Kidney (tissue), 14 donors: Measurements from ENCODE around the gene SCNN1B. TPM values are rescaled to one million over a fixed set of nuclear protein-coding genes. Genes with fewer than 3 reads are reported as not detected.
A peak's percentile ranks its signal among the peaks of the same experiment; 100 is the strongest.

Experiments used
- DNase-seq, 5 donors: peaks; one replicate each; pipeline ENCODE4 v3.0.0-alpha.2; 2013 to 2020
- FAIRE-seq: peaks from 2 replicates; lab custom pipeline; 2012; peaks lifted over from hg19 to GRCh38; lab: Jason Lieb, UNC
- H3K27ac ChIP-seq, 2 donors: one replicate each; pipeline ENCODE4 v1.7.0; 2013; ENCODE audit warnings: low read depth in 2 of 2, low read length in 2 of 2, inconsistent platforms in 1 of 2
- H3K27me3 ChIP-seq: one replicate; pipeline ENCODE4 v1.7.1; 2013; ENCODE audit warnings: low read length, inconsistent platforms; ENCODE audit not compliant: control insufficient read depth, insufficient read depth
- H3K36me3 ChIP-seq, 3 donors: one replicate each; pipeline versions ENCODE4 v1.7.0 to v1.7.1; 2013; ENCODE audit warnings: low read length in 3 of 3, control low read depth in 1 of 3, inconsistent platforms in 1 of 3; ENCODE audit not compliant: insufficient read depth in 3 of 3, control insufficient read depth in 2 of 3
- H3K4me1 ChIP-seq, 3 donors: one replicate each; pipeline versions ENCODE4 v1.7.0 to v1.7.1; 2013; ENCODE audit warnings: low read length in 3 of 3, inconsistent platforms in 1 of 3, low read depth in 1 of 3; ENCODE audit not compliant: control insufficient read depth in 2 of 3, insufficient read depth in 2 of 3
- H3K4me3 ChIP-seq, 3 donors: one replicate each; pipeline versions ENCODE4 v1.7.0 to v1.8.1; 2013; ENCODE audit warnings: low read length in 3 of 3, control low read depth in 1 of 3, inconsistent platforms in 1 of 3
- H3K9ac ChIP-seq, 3 donors: one replicate each; pipeline versions ENCODE4 v1.7.0 to v1.7.1; 2013; ENCODE audit warnings: low read length in 3 of 3, control low read depth in 1 of 3, inconsistent platforms in 1 of 3
- H3K9me3 ChIP-seq, 3 donors: one replicate each; pipeline versions ENCODE4 v1.7.0 to v1.7.1; 2013; ENCODE audit warnings: low read length in 3 of 3, control low read depth in 1 of 3, inconsistent platforms in 1 of 3; ENCODE audit not compliant: control insufficient read depth in 2 of 3, insufficient read depth in 1 of 3
- intact Hi-C: fragments of 100-400 bp; cut with DNase I; formaldehyde crosslinking; loops from one replicate; pipeline ENCODE4 v1.11.1; 2022
- polyA plus RNA-seq: library from polyadenylated mRNA; stranded (reverse); fragments of 350-450 nt; fragmentation: Illumina TruSeq; extraction: RNeasy Lipid Tissue Mini Kit (QIAGEN cat#74804); gene quantifications from one replicate; pipeline ENCODE4 v1.2.3, GENCODE V29; 2014; ENCODE audit warnings: low read depth, low replicate concordance; ENCODE audit not compliant: insufficient read depth
- total RNA-seq: library from RNA; stranded (reverse); fragmentation: NEBNext Ultra II Directional; extraction: Animal tissue kit (Norgen Biotek cat#: 25700); gene quantifications from one replicate; pipeline ENCODE4 v1.2.1, GENCODE V29; 2021
- TF ChIP-seq, protein P1 (sequence below): IDR thresholded peaks from 3 replicates; pipeline ENCODE4 v1.5.1; 2012; ENCODE audit warnings: mild to moderate bottlenecking, moderate library complexity, borderline replicate concordance; ENCODE audit not compliant: insufficient read depth; ENCODE audit errors: extremely low read depth
- donor health status: control.
- donor health status: control.
- donor health status: control.
- donor health status: control.
- donor health status: control.
- donor health status: DM: yes; HTN: yes; CAD: no.
- donor health status: Normal renal cell carcinoma (clear cell type).

The SCNN1B gene
- total and polyA plus RNA-seq, 2 donors from 2014 or later, result 7.8 to 62.9 TPM

DNA sequence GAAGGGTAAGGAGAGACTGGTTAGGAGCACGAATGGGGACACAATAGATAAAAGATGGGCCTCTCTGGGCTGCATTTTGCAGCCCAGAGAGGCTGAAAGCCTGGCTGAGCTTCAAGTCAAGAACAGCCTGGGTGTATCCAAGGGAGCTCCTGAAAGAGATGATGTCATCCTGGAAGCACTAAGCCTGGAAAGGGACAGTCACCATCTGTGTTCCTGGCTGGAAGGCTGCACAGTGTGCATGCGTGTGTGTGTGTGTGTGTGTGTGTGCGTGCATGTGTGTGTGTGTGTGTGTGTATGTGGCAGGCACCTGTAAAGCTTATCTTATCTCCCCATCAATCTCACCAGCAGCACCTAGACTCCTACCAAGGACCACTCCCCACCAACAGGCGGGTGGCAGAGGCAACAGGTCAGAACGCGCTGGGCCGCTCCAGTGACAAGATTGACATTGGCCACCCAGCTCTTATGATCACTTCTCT, 106.8 kb downstream of the SCNN1B start:
- TF ChIP-seq, protein P1, sequence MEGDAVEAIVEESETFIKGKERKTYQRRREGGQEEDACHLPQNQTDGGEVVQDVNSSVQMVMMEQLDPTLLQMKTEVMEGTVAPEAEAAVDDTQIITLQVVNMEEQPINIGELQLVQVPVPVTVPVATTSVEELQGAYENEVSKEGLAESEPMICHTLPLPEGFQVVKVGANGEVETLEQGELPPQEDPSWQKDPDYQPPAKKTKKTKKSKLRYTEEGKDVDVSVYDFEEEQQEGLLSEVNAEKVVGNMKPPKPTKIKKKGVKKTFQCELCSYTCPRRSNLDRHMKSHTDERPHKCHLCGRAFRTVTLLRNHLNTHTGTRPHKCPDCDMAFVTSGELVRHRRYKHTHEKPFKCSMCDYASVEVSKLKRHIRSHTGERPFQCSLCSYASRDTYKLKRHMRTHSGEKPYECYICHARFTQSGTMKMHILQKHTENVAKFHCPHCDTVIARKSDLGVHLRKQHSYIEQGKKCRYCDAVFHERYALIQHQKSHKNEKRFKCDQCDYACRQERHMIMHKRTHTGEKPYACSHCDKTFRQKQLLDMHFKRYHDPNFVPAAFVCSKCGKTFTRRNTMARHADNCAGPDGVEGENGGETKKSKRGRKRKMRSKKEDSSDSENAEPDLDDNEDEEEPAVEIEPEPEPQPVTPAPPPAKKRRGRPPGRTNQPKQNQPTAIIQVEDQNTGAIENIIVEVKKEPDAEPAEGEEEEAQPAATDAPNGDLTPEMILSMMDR, result no peak
- FAIRE-seq (no peak), DNase-seq (peak in 1 of 5 donors; percentile 29)
- H3K4me3 ChIP-seq, result no peak overlapping the region
- H3K27ac ChIP-seq, result peak overlapping the region in 1 of 2 donors; percentile 29
- H3K4me1 ChIP-seq, result peaks cover 0 to 3% (median 0%) of the 10 kb centered on the region in 3 donors
- H3K9ac ChIP-seq, result no peak overlapping the region
- H3K27me3 ChIP-seq, result no peaks in the 10 kb centered on the region
- peaks cover 6 to 46% (median 18%) of the 10 kb centered on the region in 3 donors for H3K36me3 ChIP-seq
- H3K9me3 ChIP-seq, result no peaks in the 10 kb centered on the region
- intact Hi-C loops, result no loop called here

DNA sequence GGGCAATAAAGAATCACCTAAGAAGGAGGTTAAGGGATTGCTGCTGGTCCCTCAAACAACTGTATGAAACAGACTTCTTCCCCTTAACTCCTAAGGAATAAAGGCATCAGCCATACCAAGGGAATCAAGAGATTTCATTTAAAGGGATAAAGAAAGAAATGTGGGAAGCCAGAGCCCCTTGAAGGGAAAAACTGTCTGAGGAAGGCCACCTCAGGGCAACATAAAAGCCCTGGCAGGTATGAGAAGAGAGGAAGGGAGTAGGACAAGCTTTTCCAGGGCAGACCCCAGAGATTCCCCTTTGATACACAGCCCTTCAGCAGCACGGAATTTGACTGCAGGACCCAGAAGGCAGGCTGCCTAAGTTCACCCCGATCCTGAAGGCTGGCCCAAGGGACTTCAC, 107.4 kb downstream of the SCNN1B start:
- Histone ChIP-seq H3K27me3 (no peaks in the 10 kb centered on the region), H3K4me1 (peaks cover 0 to 3% (median 0%) of the 10 kb centered on the region in 3 donors), H3K36me3 (peaks cover 6 to 49% (median 21%) of the 10 kb centered on the region in 3 donors), H3K27ac (no peak overlapping the region), H3K9ac (no peak overlapping the region), H3K9me3 (no peaks in the 10 kb centered on the region), H3K4me3 (no peak overlapping the region)
- TF ChIP-seq, protein P1, result no peak
- intact Hi-C loops, result no loop called here
- no peak for FAIRE-seq
- no peak for DNase-seq

DNA sequence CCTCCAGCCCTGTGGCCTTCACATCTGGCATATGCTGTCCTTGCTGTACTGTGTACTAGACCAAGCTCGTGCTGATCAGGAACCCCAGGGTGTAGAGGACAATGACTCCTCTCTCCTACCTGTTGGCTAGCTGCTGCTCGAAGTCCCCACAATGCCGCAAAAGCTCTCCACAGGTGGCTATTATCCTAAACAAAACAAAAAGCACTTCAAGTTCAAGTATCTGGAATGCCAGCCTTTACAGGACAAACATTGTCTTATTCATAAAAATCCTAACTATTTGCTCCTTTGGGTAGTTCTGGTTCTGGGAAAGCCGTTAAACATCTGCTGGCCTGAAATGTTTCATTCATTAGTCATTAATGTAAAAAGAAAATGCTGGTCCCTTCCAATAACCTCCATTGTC, 108.1 kb downstream of the SCNN1B start:
- FAIRE-seq, result no peak

More for the DNA sequence above, 108.1 kb downstream of the SCNN1B start:
- no peak for DNase-seq
- H3K4me3 ChIP-seq, result no peak overlapping the region
- no peaks in the 10 kb centered on the region for H3K9me3 ChIP-seq
- no peak overlapping the region for H3K27ac ChIP-seq
- no peak overlapping the region for H3K9ac ChIP-seq
- intact Hi-C loops, result no loop called here
- H3K27me3 ChIP-seq, result no peaks in the 10 kb centered on the region
- TF ChIP-seq, protein P1, result no peak
- no peaks in the 10 kb centered on the region for H3K4me1 ChIP-seq
- peaks cover 6 to 51% (median 25%) of the 10 kb centered on the region in 3 donors for H3K36me3 ChIP-seq
